T-helper 2 cell treated with Interferon-gamma antibody and Interleukin-4, amounts not matched to agents 5 μg/mL and 100 μg/mL, for 36 hours (primary cell): ENCODE measurements around the gene PTPRB.

Experiments
- DNase-seq: peaks from one replicate; pipeline ENCODE4 v3.0.0; 2021; ENCODE audit warnings: low spot score
- H3K27ac Mint-ChIP-seq: one replicate; pipeline ENCODE4 v1.8.0; 2021; ENCODE audit warnings: mild to moderate bottlenecking, mixed read lengths
- H3K27me3 Mint-ChIP-seq: one replicate; pipeline ENCODE4 v1.8.0; 2021; ENCODE audit warnings: low read depth, mixed read lengths
- H3K36me3 Mint-ChIP-seq: one replicate; pipeline ENCODE4 v1.8.0; 2021; ENCODE audit warnings: low read depth, mixed read lengths
- H3K4me1 Mint-ChIP-seq: one replicate; pipeline ENCODE4 v1.8.0; 2021; ENCODE audit warnings: low read depth, mixed read lengths
- H3K4me3 Mint-ChIP-seq: one replicate; pipeline ENCODE4 v1.8.0; 2022; ENCODE audit warnings: mild to moderate bottlenecking, moderate library complexity, mixed read lengths
- H3K9me3 Mint-ChIP-seq: one replicate; pipeline ENCODE4 v1.8.0; 2021; ENCODE audit warnings: mixed read lengths

The PTPRB gene

GRCh38 chr12:70598467-70599193, 38.6 kb downstream of the PTPRB start:
- Mint-ChIP-seq H3K27me3 (no peaks in the 10 kb centered on the region), H3K9me3 (no peaks in the 10 kb centered on the region), H3K4me3 (no peak overlapping the region), H3K36me3 (no peaks in the 10 kb centered on the region), H3K27ac (no peak overlapping the region), H3K4me1 (no peaks in the 10 kb centered on the region)
- no peak for DNase-seq

GRCh38 chr12:70592664-70593063, 44.6 kb downstream of the PTPRB start:
- no peaks in the 10 kb centered on the region for H3K9me3 Mint-ChIP-seq
- no peaks in the 10 kb centered on the region for H3K4me1 Mint-ChIP-seq
- H3K27me3 Mint-ChIP-seq: no peaks in the 10 kb centered on the region
- H3K27ac Mint-ChIP-seq: no peak overlapping the region
- no peak for DNase-seq
- H3K4me3 Mint-ChIP-seq: no peak overlapping the region
- H3K36me3 Mint-ChIP-seq: no peaks in the 10 kb centered on the region

GRCh38 chr12:70590549-70591226, 46.5 kb downstream of the PTPRB start:
- no peaks in the 10 kb centered on the region for H3K27me3 Mint-ChIP-seq
- no peaks in the 10 kb centered on the region for H3K4me1 Mint-ChIP-seq
- no peak overlapping the region for H3K27ac Mint-ChIP-seq
- H3K4me3 Mint-ChIP-seq: no peak overlapping the region
- H3K9me3 Mint-ChIP-seq: no peaks in the 10 kb centered on the region
- H3K36me3 Mint-ChIP-seq: no peaks in the 10 kb centered on the region
- no peak for DNase-seq

- Mint-ChIP-seq H3K4me1 (no peaks in the 10 kb centered on the region), H3K27me3 (no peaks in the 10 kb centered on the region), H3K4me3 (no peak overlapping the region), H3K36me3 (no peaks in the 10 kb centered on the region), H3K9me3 (no peaks in the 10 kb centered on the region), H3K27ac (no peak overlapping the region)
- peak; percentile 26 for DNase-seq
Measured at GRCh38 chr12:70590051-70590450, 47.2 kb downstream of the PTPRB start.

GRCh38 chr12:70584332-70584731, 52.9 kb downstream of the PTPRB start:
- no peak for DNase-seq
- H3K4me3 Mint-ChIP-seq: no peak overlapping the region
- H3K27me3 Mint-ChIP-seq: peaks cover 3% of the 10 kb centered on the region
- H3K9me3 Mint-ChIP-seq: no peaks in the 10 kb centered on the region
- no peaks in the 10 kb centered on the region for H3K4me1 Mint-ChIP-seq
- no peak overlapping the region for H3K27ac Mint-ChIP-seq
- no peaks in the 10 kb centered on the region for H3K36me3 Mint-ChIP-seq

- no peak overlapping the region for H3K4me3 Mint-ChIP-seq
- no peak for DNase-seq
- no peaks in the 10 kb centered on the region for H3K4me1 Mint-ChIP-seq
- no peaks in the 10 kb centered on the region for H3K36me3 Mint-ChIP-seq
- H3K9me3 Mint-ChIP-seq: no peaks in the 10 kb centered on the region
- peaks cover 3% of the 10 kb centered on the region for H3K27me3 Mint-ChIP-seq
- H3K27ac Mint-ChIP-seq: no peak overlapping the region
Measured at GRCh38 chr12:70583251-70583650, 54.0 kb downstream of the PTPRB start.

- Mint-ChIP-seq H3K9me3 (no peaks in the 10 kb centered on the region), H3K36me3 (no peaks in the 10 kb centered on the region), H3K27ac (no peak overlapping the region), H3K4me1 (no peaks in the 10 kb centered on the region), H3K27me3 (peaks cover 3% of the 10 kb centered on the region), H3K4me3 (no peak overlapping the region)
- no peak for DNase-seq
Measured at GRCh38 chr12:70581208-70581607, 56.0 kb downstream of the PTPRB start.

GRCh38 chr12:70577283-70577634, 60.0 kb downstream of the PTPRB start:
- Mint-ChIP-seq H3K4me3 (no peak overlapping the region), H3K36me3 (no peaks in the 10 kb centered on the region), H3K9me3 (no peaks in the 10 kb centered on the region), H3K27me3 (no peaks in the 10 kb centered on the region), H3K4me1 (no peaks in the 10 kb centered on the region), H3K27ac (no peak overlapping the region)
- no peak for DNase-seq

GRCh38 chr12:70576341-70577282, 60.6 kb downstream of the PTPRB start:
- Mint-ChIP-seq H3K4me1 (no peaks in the 10 kb centered on the region), H3K36me3 (no peaks in the 10 kb centered on the region), H3K9me3 (no peaks in the 10 kb centered on the region), H3K27ac (no peak overlapping the region), H3K27me3 (no peaks in the 10 kb centered on the region), H3K4me3 (no peak overlapping the region)
- no peak for DNase-seq

GRCh38 chr12:70571705-70572268, 65.4 kb downstream of the PTPRB start:
- H3K27me3 Mint-ChIP-seq: peaks cover 2% of the 10 kb centered on the region
- no peak overlapping the region for H3K27ac Mint-ChIP-seq
- no peaks in the 10 kb centered on the region for H3K9me3 Mint-ChIP-seq
- no peak overlapping the region for H3K4me3 Mint-ChIP-seq
- DNase-seq: no peak
- H3K36me3 Mint-ChIP-seq: no peaks in the 10 kb centered on the region
- H3K4me1 Mint-ChIP-seq: no peaks in the 10 kb centered on the region

GRCh38 chr12:70571029-70571428, 66.2 kb downstream of the PTPRB start:
- Mint-ChIP-seq H3K36me3 (no peaks in the 10 kb centered on the region), H3K27ac (no peak overlapping the region), H3K27me3 (peaks cover 2% of the 10 kb centered on the region), H3K4me3 (no peak overlapping the region), H3K9me3 (no peaks in the 10 kb centered on the region), H3K4me1 (no peaks in the 10 kb centered on the region)
- no peak for DNase-seq

- no peak for DNase-seq
- Mint-ChIP-seq H3K4me1 (no peaks in the 10 kb centered on the region), H3K36me3 (no peaks in the 10 kb centered on the region), H3K9me3 (no peaks in the 10 kb centered on the region), H3K27me3 (no peaks in the 10 kb centered on the region), H3K27ac (no peak overlapping the region), H3K4me3 (no peak overlapping the region)
Measured at GRCh38 chr12:70561550-70561949, 75.7 kb downstream of the PTPRB start.

GRCh38 chr12:70560671-70561070, 76.6 kb downstream of the PTPRB start:
- H3K4me1 Mint-ChIP-seq: no peaks in the 10 kb centered on the region
- H3K27ac Mint-ChIP-seq: no peak overlapping the region
- DNase-seq: no peak
- no peaks in the 10 kb centered on the region for H3K9me3 Mint-ChIP-seq
- H3K4me3 Mint-ChIP-seq: no peak overlapping the region
- no peaks in the 10 kb centered on the region for H3K27me3 Mint-ChIP-seq
- no peaks in the 10 kb centered on the region for H3K36me3 Mint-ChIP-seq

GRCh38 chr12:70559390-70559789, 77.8 kb downstream of the PTPRB start:
- Mint-ChIP-seq H3K9me3 (no peaks in the 10 kb centered on the region), H3K4me3 (no peak overlapping the region), H3K4me1 (no peaks in the 10 kb centered on the region), H3K27me3 (no peaks in the 10 kb centered on the region), H3K27ac (no peak overlapping the region), H3K36me3 (no peaks in the 10 kb centered on the region)
- DNase-seq: no peak
